ENCODE results near the gene ADGRL2. TPM values are rescaled to one million over a fixed set of nuclear protein-coding genes. Genes with fewer than 3 reads are reported as not detected.

The ADGRL2 gene
- total and polyA plus RNA-seq, 2 of the 4 experiments (the other 2 are of a cell fraction), result 17.0 to 42.7 TPM

- ATAC-seq (ENCODE audit: low read depth) (no peak), DNase-seq (no peak)
- no peak overlapping the region for H3K27ac ChIP-seq (ENCODE audit: insufficient read depth, low read length)
- H4K91ac ChIP-seq (ENCODE audit: insufficient read depth, low read depth, low read length), result no peak overlapping the region
- no peak overlapping the region for H4K8ac ChIP-seq (ENCODE audit: low read depth in 2 of 2, low read length in 2 of 2)
- H2BK20ac ChIP-seq (ENCODE audit: low read depth, low read length), result no peak overlapping the region
- no peak overlapping the region for H2BK5ac ChIP-seq (ENCODE audit: low read depth, low read length, poor library complexity, severe bottlenecking)
- H4K20me1 ChIP-seq (ENCODE audit: insufficient read depth, low read length), result no peaks in the 10 kb centered on the region
- no peak overlapping the region for H3K14ac ChIP-seq (replicated peaks; ENCODE audit: low read depth, low read length)
- H3K4me2 ChIP-seq (ENCODE audit: low read depth, low read length), result no peak overlapping the region
- H2AFZ ChIP-seq (replicated peaks; ENCODE audit: low read length, poor library complexity), result no peak overlapping the region
- no peaks in the 10 kb centered on the region for H3K27me3 ChIP-seq (ENCODE audit: control insufficient read depth, insufficient read depth, low read length)
- H3K4ac ChIP-seq (ENCODE audit: low read depth, low read length), result no peak overlapping the region
- no peak overlapping the region for H3K4me3 ChIP-seq (ENCODE audit: insufficient read depth, low read depth, low read length)
- no peaks in the 10 kb centered on the region for H3K9me1 ChIP-seq (ENCODE audit: insufficient read depth, low read length)
- POLR2A ChIA-PET (ENCODE audit: unreplicated experiment), result no interaction called here
- no peaks in the 10 kb centered on the region for H3K36me3 ChIP-seq (ENCODE audit: control insufficient read depth, insufficient read depth, low read length)
- TF ChIP-seq MAFK (IDR thresholded peaks at IDR 0.05; ENCODE audit: low read depth, low read length) (peak; percentile 52; the same call in 1 of the 2 replicates), CHD1 (IDR thresholded peaks at IDR 0.05; ENCODE audit: low read depth, low read length) (no peak), MAZ (IDR thresholded peaks at IDR 0.05; ENCODE audit: borderline replicate concordance, low read depth, low read length) (no peak)
- H2AK5ac ChIP-seq (ENCODE audit: low read depth, low read length), result no peak overlapping the region
- no peak overlapping the region for H2BK120ac ChIP-seq (ENCODE audit: low read depth, low read length)
- intact Hi-C loops (cut with micrococcal nuclease), result no loop called here
- no peak overlapping the region for H3K9ac ChIP-seq (ENCODE audit: low read depth, low read length)
- no peaks in the 10 kb centered on the region for H3K9me3 ChIP-seq (ENCODE audit: control insufficient read depth, insufficient read depth, low read length)
- dilution Hi-C loops (cut with HindIII; ENCODE audit: low sequenced_read_pairs, unreplicated experiment), result no loop called here
- no peak overlapping the region for H3K56ac ChIP-seq (ENCODE audit: extremely low read depth, insufficient read depth, low read length)
- H3K18ac ChIP-seq (ENCODE audit: low read depth, low read length), result no peak overlapping the region
- no peak overlapping the region for H4K5ac ChIP-seq (ENCODE audit: low read depth, low read length)
- CTCF ChIA-PET, result interaction anchor here (0.7 kb wide), 1 partner anchor 1032 kb away, joined by 3 read pairs; no protein-coding TSS in a partner anchor
- BruUV-seq (replicated peaks), result no TSS peak
- no peak overlapping the region for H2AK9ac ChIP-seq (replicated peaks; ENCODE audit: low read depth, low read length, poor library complexity)
- no peaks in the 10 kb centered on the region for H3K79me1 ChIP-seq (ENCODE audit: low read depth in 1 of 2, low read length in 2 of 2)
- WGBS, 2 experiments (ENCODE audit: extremely low coverage in 2 of 2, insufficient read length in 1 of 2), result no CpG with 5 or more reads among the region's 2 CpGs
- H3K23ac ChIP-seq (ENCODE audit: low read depth, low read length), result no peak overlapping the region
- no peak overlapping the region for H2BK15ac ChIP-seq (ENCODE audit: low read depth, low read length)
- H3K4me1 ChIP-seq (ENCODE audit: control insufficient read depth, insufficient read depth, low read length), result no peaks in the 10 kb centered on the region
- in situ Hi-C loops (cut with MboI; ENCODE audit: low sequenced_read_pairs), result no loop called here
Measured at GRCh38 chr1:81851217-81851616, 50.5 kb downstream of the ADGRL2 start.

All from IMR-90 (cell line).